Natural killer cell (primary cell): ENCODE measurements around the gene PNMA6A. TPM values are rescaled to one million over a fixed set of nuclear protein-coding genes. Genes with fewer than 3 reads are reported as not detected.

Source experiments
- ATAC-seq, 3 donors: fragments of 150-1000 bp in 2 of 3; fragments of 200-7000 bp in 1 of 3; cut with Tn5 transposase; 1 replicate in 1 of 3; 2 replicates in 2 of 3; pipeline ENCODE4 v1.10.0; 2021; ENCODE audit warnings: mild to moderate bottlenecking in 2 of 3, moderate library complexity in 2 of 3
- DNase-seq, 2 donors: peaks; one replicate each; pipeline versions ENCODE4 v3.0.0 to v3.0.0-alpha.2; 2013 to 2021; ENCODE audit warnings: mixed read lengths in 1 of 2
- H3K27ac ChIP-seq: one replicate; pipeline ENCODE4 v1.5.1; 2013; ENCODE audit warnings: mild to moderate bottlenecking, low read length
- H3K27me3 ChIP-seq: one replicate; pipeline ENCODE4 v1.6.1; 2013; ENCODE audit warnings: low read length; ENCODE audit not compliant: control insufficient read depth, insufficient read depth
- H3K36me3 ChIP-seq: one replicate; pipeline ENCODE4 v1.6.1; 2013; ENCODE audit warnings: low read length; ENCODE audit not compliant: control insufficient read depth, insufficient read depth
- H3K4me1 ChIP-seq: one replicate; pipeline ENCODE4 v1.6.1; 2013; ENCODE audit warnings: low read length; ENCODE audit not compliant: control insufficient read depth, insufficient read depth
- H3K4me3 ChIP-seq: one replicate; pipeline ENCODE4 v1.5.1; 2013; ENCODE audit warnings: low read length
- H3K9me3 ChIP-seq: one replicate; pipeline ENCODE4 v1.6.1; 2013; ENCODE audit warnings: low read length; ENCODE audit not compliant: control insufficient read depth, insufficient read depth
- H3K27ac Mint-ChIP-seq, 2 donors: one replicate each; pipeline ENCODE4 v1.8.0; 2022; ENCODE audit warnings: mild to moderate bottlenecking in 2 of 2, mixed read lengths in 2 of 2, moderate library complexity in 1 of 2
- H3K27me3 Mint-ChIP-seq, 2 donors: one replicate each; pipeline ENCODE4 v1.8.0; 2022; ENCODE audit warnings: low read depth in 2 of 2, mixed read lengths in 2 of 2
- H3K36me3 Mint-ChIP-seq: one replicate; pipeline ENCODE4 v1.8.0; 2022; ENCODE audit warnings: mixed read lengths
- H3K4me1 Mint-ChIP-seq, 2 donors: one replicate each; pipeline ENCODE4 v1.8.0; 2022; ENCODE audit warnings: mixed read lengths in 2 of 2
- H3K4me3 Mint-ChIP-seq: one replicate; pipeline ENCODE4 v1.8.0; 2022; ENCODE audit warnings: mild to moderate bottlenecking, moderate library complexity, mixed read lengths
- H3K9me3 Mint-ChIP-seq, 2 donors: one replicate each; pipeline ENCODE4 v1.8.0; 2022; ENCODE audit warnings: mixed read lengths in 2 of 2
- WGBS: methylation state at CpG from one replicate; pipeline ENCODE4 v1.1.7; 2013; ENCODE audit warnings: missing lambda C conversion rate; ENCODE audit not compliant: insufficient coverage; 5-methylcytosine and 5-hydroxymethylcytosine counted together
- intact Hi-C: fragments of 100-400 bp; cut with micrococcal nuclease; formaldehyde crosslinking; loops from one replicate; pipeline ENCODE4 v1.14.2; 2022
- total RNA-seq, 4 donors: library from RNA; stranded (reverse); fragments of 120-200 nt in 1 of 4; gene quantifications; one replicate each; pipeline versions ENCODE4 v1.2.3 to v1.2.4, GENCODE V29; 2013 to 2022
- TF ChIP-seq, protein P1 (sequence below): fragments of 200-600 bp; IDR thresholded peaks from one replicate; pipeline ENCODE4 v1.8.0; 2022; ENCODE audit warnings: antibody characterized with exemption

PNMA6A gene
- total RNA-seq, 3 donors from 2014 or later (not counting 1 experiment from before 2014, with no cell fraction given), result 0.12 to 0.28 TPM; not detected in 1

DNA sequence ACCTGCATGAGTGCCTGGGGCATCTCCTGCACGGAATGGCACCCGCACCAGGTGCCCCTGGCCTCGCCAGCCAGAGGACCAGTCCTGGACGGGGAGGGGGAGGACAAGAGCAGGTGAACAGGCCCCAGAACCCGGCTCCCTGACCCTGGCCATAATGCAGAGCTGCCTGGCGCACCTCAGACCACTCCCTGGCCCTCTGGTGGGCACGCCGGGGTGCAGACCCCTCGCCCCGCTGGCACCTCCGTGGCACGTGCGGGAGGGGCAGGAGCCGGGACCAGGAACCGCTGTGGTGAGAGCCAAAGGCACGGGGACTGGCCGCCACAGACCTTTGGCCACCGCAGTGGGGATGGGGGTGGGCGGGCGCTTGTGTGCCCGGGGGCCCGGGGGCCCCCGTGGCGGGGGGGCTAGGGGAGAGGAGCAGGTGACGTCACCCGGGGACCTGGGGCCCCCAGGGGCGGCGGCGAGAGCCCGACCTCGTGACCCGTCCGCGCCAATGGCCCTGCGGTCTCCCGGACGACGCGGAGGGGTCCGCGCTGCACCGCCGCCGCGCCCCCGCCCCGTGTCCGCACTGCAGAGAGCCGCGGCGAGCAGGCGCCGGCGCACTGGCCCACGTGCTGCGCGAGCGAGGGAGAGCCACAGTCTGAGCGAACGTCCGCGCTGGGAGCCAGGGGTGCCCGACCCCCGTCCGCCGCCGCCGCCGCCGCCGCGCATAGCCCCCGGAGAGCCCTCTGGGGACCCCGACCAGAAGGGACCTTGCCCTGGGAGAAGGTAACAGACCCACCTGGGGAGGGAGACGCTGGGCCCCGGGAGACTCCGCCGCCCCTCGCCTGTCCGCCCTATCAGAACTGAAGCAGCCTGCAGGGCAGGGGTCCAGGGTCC lies 16.1 kb upstream of the PNMA6A start, which contains the start of gene PNMA3:
Gene PNMA3 (plus strand): TSS at position 600 of the 879 bp plus-strand sequence. CDS start 586 bp downstream, outside the sequence.
- H3K27me3 Mint-ChIP-seq, result peaks cover 0 to 4% of the 10 kb centered on the region in 2 donors
- TF ChIP-seq, protein P1, sequence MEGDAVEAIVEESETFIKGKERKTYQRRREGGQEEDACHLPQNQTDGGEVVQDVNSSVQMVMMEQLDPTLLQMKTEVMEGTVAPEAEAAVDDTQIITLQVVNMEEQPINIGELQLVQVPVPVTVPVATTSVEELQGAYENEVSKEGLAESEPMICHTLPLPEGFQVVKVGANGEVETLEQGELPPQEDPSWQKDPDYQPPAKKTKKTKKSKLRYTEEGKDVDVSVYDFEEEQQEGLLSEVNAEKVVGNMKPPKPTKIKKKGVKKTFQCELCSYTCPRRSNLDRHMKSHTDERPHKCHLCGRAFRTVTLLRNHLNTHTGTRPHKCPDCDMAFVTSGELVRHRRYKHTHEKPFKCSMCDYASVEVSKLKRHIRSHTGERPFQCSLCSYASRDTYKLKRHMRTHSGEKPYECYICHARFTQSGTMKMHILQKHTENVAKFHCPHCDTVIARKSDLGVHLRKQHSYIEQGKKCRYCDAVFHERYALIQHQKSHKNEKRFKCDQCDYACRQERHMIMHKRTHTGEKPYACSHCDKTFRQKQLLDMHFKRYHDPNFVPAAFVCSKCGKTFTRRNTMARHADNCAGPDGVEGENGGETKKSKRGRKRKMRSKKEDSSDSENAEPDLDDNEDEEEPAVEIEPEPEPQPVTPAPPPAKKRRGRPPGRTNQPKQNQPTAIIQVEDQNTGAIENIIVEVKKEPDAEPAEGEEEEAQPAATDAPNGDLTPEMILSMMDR, result no peak
- no peaks in the 10 kb centered on the region for H3K36me3 ChIP-seq
- H3K9me3 ChIP-seq, result no peaks in the 10 kb centered on the region
- peak within 1 kb of the TSS; percentile 56 for H3K4me3 Mint-ChIP-seq
- H3K36me3 Mint-ChIP-seq, result no peaks in the 10 kb centered on the region
- intact Hi-C loops, result no loop called here
- H3K9me3 Mint-ChIP-seq, result no peaks in the 10 kb centered on the region
- no peak for DNase-seq
- H3K27me3 ChIP-seq, result no peaks in the 10 kb centered on the region
- H3K4me1 ChIP-seq, result peaks cover 3% of the 10 kb centered on the region
- 12% methylated on average over 80 of the region's 80 CpGs for WGBS
- peak in 1 of 3 donors; percentile 71 for ATAC-seq
- no peak within 1 kb of the TSS for H3K27ac ChIP-seq
- no peak within 1 kb of the TSS for H3K27ac Mint-ChIP-seq
- no peaks in the 10 kb centered on the region for H3K4me1 Mint-ChIP-seq
- H3K4me3 ChIP-seq, result no peak within 1 kb of the TSS

DNA sequence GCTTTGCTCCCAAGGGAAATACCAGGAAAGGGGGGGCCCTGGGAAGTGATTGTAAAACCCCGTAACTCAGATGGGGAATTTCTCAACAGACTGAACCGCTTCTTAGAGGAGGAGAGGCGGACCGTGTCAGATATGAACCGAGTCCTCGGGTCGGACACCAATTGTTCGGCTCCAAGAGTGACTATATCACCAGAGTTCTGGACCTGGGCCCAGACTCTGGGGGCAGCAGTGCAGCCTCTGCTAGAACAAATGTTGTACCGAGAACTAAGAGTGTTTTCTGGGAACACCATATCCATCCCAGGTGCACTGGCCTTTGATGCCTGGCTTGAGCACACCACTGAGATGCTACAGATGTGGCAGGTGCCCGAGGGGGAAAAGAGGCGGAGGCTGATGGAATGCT lies 15.0 kb upstream of the PNMA6A start:
- Histone ChIP-seq H3K9me3 (no peaks in the 10 kb centered on the region), H3K27ac (no peak overlapping the region), H3K27me3 (no peaks in the 10 kb centered on the region), H3K36me3 (no peaks in the 10 kb centered on the region), H3K4me3 (no peak overlapping the region), H3K4me1 (peaks cover 3% of the 10 kb centered on the region)
- Mint-ChIP-seq H3K27me3 (peaks cover 0 to 4% of the 10 kb centered on the region in 2 donors), H3K9me3 (no peaks in the 10 kb centered on the region), H3K36me3 (no peaks in the 10 kb centered on the region), H3K27ac (no peak overlapping the region), H3K4me1 (no peaks in the 10 kb centered on the region), H3K4me3 (no peak overlapping the region)
- ATAC-seq, result no peak
- TF ChIP-seq, protein P1, result no peak
- DNase-seq, result no peak
- intact Hi-C loops, result no loop called here
- WGBS, result 97% methylated on average over 11 of the region's 11 CpGs

DNA sequence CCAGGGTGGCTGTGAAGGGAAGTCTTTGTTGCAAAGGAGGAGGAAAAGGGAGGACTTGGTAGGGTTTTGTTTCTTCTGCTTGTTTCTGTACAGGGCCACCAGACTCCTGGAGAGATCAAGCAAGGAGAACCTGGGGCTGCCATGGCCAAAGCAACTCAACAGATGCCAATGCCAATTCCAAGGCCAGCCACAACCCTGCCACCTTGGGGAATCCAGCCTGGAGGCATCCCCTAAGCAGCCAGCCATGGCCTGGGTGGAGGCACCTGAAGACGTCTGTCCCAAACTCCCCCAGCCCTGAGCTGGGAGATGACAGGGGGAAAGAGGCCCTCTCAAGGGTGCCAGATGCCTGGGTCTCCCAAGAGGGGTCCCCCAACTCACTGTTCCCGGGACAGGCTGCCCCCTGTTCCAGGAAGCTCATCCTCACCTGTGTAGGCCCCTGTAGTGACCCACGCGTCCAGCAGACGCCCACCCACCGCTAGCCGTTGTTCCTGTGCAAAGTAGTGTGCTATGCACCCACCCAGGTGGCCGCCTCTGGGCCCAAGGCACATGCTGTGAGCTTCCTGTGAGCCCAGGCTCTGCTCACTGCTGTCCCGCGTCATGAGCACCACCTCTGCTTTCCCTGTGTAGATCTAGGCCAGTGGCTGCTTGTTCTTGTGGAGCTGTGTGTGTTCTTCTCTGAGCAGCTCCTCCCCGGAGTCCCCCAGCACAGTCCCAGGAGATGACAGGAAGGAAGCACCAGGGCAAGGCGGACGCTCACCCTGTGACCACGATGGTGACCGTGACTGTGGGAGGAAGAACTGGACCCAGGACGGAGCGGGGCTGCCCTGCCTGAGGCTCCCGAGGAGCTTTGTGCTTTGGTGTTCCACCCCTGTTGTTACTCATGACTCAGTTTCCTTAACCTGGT lies 12.8 kb upstream of the PNMA6A start:
- H3K4me3 ChIP-seq, result no peak overlapping the region
- H3K36me3 ChIP-seq, result no peaks in the 10 kb centered on the region
- Mint-ChIP-seq H3K4me3 (no peak overlapping the region), H3K27ac (no peak overlapping the region), H3K4me1 (no peaks in the 10 kb centered on the region), H3K9me3 (no peaks in the 10 kb centered on the region), H3K36me3 (no peaks in the 10 kb centered on the region), H3K27me3 (peaks cover 0 to 4% of the 10 kb centered on the region in 2 donors)
- no peaks in the 10 kb centered on the region for H3K27me3 ChIP-seq
- ATAC-seq, result no peak
- intact Hi-C loops, result no loop called here
- peaks cover 3% of the 10 kb centered on the region for H3K4me1 ChIP-seq
- H3K9me3 ChIP-seq, result no peaks in the 10 kb centered on the region
- TF ChIP-seq, protein P1, result no peak
- WGBS, result 86% methylated on average over 18 of the region's 18 CpGs
- H3K27ac ChIP-seq, result no peak overlapping the region
- DNase-seq, result no peak
